Fibroblast of pulmonary artery (primary cell): ENCODE data around the gene CIBAR2.

Source experiments
- DNase-seq: peaks from one replicate; pipeline ENCODE4 v3.0.0-alpha.2; 2010; ENCODE audit warnings: low read depth
- H3K4me3 ChIP-seq: replicated peaks from 2 replicates; pipeline ENCODE4 v1.5.1; 2011; ENCODE audit warnings: low read depth, mild to moderate bottlenecking, control low read depth, low read length, moderate library complexity
- CTCF ChIP-seq: IDR thresholded peaks from 2 replicates; pipeline ENCODE4 v1.5.1; 2011; ENCODE audit warnings: mild to moderate bottlenecking, control low read depth, low read length, inconsistent platforms; ENCODE audit errors: missing control alignments

The CIBAR2 gene

GRCh38 chr16:85112364-85112763 lies at the start of gene CIBAR2:
Gene CIBAR2, minus strand, starts transcription at chr16:85112472. Its CDS starts 120 bp downstream, at chr16:85112352.
- no peak for TF ChIP-seq CTCF
- DNase-seq: no peak
- H3K4me3 ChIP-seq: no peak within 1 kb of the TSS

- DNase-seq: no peak
- H3K4me3 ChIP-seq: no peak overlapping the region
- no peak for TF ChIP-seq CTCF
Observed at GRCh38 chr16:85159179-85159980, 47.1 kb upstream of the CIBAR2 start.

DNA sequence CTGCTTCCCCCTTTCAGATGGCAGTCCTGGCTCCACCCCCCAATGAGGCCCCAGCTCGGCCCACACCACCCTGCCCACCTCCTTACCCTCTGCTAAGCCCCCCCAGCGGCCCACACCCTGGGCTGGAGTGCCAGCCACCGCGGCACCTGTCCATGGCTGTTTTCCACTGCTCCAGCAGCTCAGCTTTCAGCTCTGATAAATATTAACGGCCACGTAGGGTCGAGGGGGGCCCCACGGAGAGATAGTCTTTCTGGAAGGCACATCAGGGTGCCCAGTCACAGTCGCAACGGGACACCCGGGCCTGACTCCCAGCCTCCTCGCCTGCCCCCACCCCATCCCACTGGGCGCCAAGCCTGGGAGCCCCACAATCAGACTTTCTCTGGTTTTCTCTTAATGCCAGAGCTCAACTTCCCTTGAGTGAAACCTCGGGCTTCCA lies 46.5 kb upstream of the CIBAR2 start:
- TF ChIP-seq CTCF: no peak
- H3K4me3 ChIP-seq: no peak overlapping the region
- DNase-seq: no peak

GRCh38 chr16:85157813-85158742 lies 45.8 kb upstream of the CIBAR2 start:
- no peak overlapping the region for H3K4me3 ChIP-seq
- no peak for DNase-seq
- TF ChIP-seq CTCF: no peak

GRCh38 chr16:85157372-85157771 lies 45.1 kb upstream of the CIBAR2 start:
- TF ChIP-seq CTCF: no peak
- H3K4me3 ChIP-seq: no peak overlapping the region
- DNase-seq: no peak

- H3K4me3 ChIP-seq: no peak overlapping the region
- TF ChIP-seq CTCF: no peak
- no peak for DNase-seq
Observed at GRCh38 chr16:85156869-85157268, 44.6 kb upstream of the CIBAR2 start.
